ENCODE results near the gene CDC42. TPM values are rescaled to one million over a fixed set of nuclear protein-coding genes. Genes with fewer than 3 reads are reported as not detected.
A peak's percentile ranks its signal among the peaks of the same experiment; 100 is the strongest.

The CDC42 gene
- total and polyA plus RNA-seq, 7 donors, result 173 to 375 (median 246) TPM

DNA sequence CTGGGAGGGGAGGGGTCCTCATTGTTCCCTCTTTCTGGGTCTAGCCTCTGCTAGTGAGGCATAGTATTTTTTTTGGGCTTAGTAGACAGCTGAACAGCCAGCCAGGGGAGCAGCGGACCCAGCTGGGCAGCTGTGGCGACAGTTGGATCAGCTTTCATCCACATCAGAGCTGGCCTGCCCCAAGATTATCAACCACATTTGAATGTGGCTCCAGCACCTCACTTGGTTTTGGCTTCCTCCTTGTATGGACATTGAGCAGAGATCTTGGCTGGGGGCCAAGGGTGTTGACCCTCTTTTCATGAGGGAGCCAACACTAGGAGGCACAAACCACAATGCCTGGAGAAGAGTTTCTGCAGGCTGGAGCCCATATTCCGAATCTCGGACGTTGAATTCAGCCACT is 65.3 kb downstream of the CDC42 start:
- intact Hi-C loops (cut with DNase I), result no loop called here
- Histone ChIP-seq H3K36me3 (peaks cover 0 to 19% (median 5%) of the 10 kb centered on the region in 4 donors), H3K4me3 (no peak overlapping the region)

DNA sequence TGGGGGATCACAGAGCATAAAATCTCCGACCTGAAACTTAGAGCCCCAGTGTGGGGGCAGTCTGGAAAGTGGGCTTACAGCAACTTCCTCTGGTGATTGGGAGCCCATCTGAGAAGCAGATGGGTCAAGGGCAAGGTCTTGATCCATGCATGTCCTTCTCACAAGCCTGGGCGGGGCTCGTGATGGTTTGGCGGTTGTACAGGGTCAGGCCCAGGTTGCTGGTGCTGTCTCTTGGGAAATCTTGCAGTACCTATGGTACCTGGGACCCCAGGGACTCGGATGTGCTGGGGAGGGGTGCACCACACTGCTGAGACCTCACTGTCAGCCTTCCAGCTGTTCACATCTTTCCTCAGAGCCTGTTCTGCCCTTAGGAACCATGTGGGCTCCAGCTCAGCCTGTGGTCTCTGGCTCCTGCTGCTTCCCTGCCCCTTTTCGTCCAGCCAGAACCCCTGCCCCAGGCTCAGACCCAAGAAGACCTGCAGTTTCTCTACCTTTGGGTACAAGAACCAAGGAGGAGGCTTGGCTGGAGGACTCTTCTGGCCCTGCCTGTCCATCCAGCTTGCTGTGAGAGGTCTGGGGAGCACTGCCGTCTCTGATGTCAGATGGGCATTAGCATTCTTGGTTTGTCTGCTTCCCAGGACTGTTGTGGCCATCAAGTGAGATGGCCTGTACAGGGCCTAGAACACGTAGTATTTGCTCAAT is 65.9 kb downstream of the CDC42 start:
- TF ChIP-seq POLR2AphosphoS5 (IDR thresholded peaks at IDR 0.05) (no peak), POLR2A (IDR thresholded peaks at IDR 0.05) (no peak), EP300 (IDR thresholded peaks at IDR 0.05) (no peak)
- TF ChIP-seq, protein P1, sequence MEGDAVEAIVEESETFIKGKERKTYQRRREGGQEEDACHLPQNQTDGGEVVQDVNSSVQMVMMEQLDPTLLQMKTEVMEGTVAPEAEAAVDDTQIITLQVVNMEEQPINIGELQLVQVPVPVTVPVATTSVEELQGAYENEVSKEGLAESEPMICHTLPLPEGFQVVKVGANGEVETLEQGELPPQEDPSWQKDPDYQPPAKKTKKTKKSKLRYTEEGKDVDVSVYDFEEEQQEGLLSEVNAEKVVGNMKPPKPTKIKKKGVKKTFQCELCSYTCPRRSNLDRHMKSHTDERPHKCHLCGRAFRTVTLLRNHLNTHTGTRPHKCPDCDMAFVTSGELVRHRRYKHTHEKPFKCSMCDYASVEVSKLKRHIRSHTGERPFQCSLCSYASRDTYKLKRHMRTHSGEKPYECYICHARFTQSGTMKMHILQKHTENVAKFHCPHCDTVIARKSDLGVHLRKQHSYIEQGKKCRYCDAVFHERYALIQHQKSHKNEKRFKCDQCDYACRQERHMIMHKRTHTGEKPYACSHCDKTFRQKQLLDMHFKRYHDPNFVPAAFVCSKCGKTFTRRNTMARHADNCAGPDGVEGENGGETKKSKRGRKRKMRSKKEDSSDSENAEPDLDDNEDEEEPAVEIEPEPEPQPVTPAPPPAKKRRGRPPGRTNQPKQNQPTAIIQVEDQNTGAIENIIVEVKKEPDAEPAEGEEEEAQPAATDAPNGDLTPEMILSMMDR (IDR thresholded peaks at IDR 0.05), result no peak
- Histone ChIP-seq H3K4me1 (peaks cover 0 to 45% (median 39%) of the 10 kb centered on the region in 4 donors), H3K27ac (no peak overlapping the region), H3K4me3 (no peak overlapping the region), H3K36me3 (peaks cover 0 to 19% (median 5%) of the 10 kb centered on the region in 4 donors), H3K9me3 (no peaks in the 10 kb centered on the region), H3K27me3 (no peaks in the 10 kb centered on the region)
- WGBS, 2 donors, result 72 to 75% methylated on average over 8 of the region's 8 CpGs
- intact Hi-C loops (cut with DNase I), result no loop called here
- peak; percentile 61 for DNase-seq

More for the DNA sequence above, 65.3 kb downstream of the CDC42 start:
- H3K27me3 ChIP-seq, result no peaks in the 10 kb centered on the region
- peaks cover 0 to 48% (median 41%) of the 10 kb centered on the region in 4 donors for H3K4me1 ChIP-seq
- peak; percentile 69 for DNase-seq
- H3K9me3 ChIP-seq, result no peaks in the 10 kb centered on the region
- WGBS, 2 donors, result 77 to 93% methylated on average over 5 of the region's 5 CpGs
- TF ChIP-seq POLR2AphosphoS5 (IDR thresholded peaks at IDR 0.05) (peak in 1 of 4 donors; percentile 7), POLR2A (IDR thresholded peaks at IDR 0.05) (no peak)
- no peak overlapping the region for H3K27ac ChIP-seq

DNA sequence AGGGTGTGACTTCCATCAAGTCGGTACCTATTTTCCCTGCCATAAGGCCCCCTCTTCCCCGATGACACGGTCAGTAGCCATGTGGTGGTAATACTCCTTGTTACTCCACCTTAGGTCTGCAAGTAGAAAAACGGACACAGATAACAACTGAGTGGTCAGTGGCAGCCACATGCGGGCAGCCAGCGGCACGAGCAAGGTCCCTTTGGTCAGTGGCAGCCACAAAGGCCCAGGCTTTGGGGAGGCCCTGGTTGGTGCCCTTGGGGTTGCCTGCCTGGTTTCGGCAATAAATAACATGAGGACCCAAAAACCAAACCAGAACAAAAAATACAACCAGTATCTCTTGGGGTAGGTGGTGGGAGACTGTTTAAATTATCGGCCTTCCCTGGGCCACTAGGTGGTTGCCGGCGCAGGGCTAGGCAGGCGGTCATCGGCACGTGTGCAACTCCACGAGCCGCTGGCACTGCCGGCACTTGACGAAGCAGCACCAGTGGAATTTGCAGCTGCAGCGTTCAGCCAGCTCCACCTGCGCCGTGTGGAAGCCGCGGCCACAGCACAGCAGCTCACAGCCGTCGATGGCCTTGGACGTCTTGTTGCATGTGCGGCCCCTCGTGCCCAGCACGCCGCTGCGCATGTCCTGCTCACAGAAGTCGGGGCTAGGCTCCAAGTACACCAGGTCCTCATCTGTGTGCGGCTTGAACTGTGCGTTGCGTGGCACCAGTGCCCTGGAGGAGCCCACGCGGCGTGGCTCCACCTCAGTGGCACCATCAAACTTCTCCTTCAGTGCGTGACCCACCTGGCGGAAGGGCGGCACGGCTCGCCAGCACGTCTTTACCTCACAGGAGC is 67.3 kb downstream of the CDC42 start:
- Histone ChIP-seq H3K4me3 (no peak overlapping the region), H3K36me3 (peaks cover 0 to 19% (median 5%) of the 10 kb centered on the region in 4 donors), H3K9me3 (no peaks in the 10 kb centered on the region), H3K27me3 (no peaks in the 10 kb centered on the region), H3K4me1 (peaks cover 0 to 31% (median 25%) of the 10 kb centered on the region in 4 donors), H3K27ac (no peak overlapping the region)
- WGBS, 2 donors, result 95 to 96% methylated on average over 44 of the region's 44 CpGs
- peak; percentile 53 for DNase-seq
- TF ChIP-seq, protein P1 (IDR thresholded peaks at IDR 0.05), result no peak
- TF ChIP-seq POLR2A (IDR thresholded peaks at IDR 0.05), result no peak
- intact Hi-C loops (cut with DNase I), result no loop called here

DNA sequence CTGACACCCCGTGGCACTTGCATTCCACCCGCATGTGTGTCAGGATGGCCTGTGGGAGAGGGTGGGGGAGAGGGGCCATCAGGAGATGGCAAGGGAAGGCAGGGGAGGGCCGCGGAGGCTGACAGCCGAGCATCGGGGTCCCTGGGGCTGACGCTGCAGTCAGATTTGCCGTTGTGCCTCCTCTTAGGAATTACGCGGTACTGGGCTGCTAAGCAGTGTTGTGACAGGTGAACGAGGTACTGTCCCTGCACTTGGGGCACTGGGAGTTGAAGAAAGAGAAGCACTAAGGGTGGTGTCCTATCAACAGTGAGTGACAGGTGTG is 67.9 kb downstream of the CDC42 start:
- H3K36me3 ChIP-seq, result peaks cover 0 to 19% (median 5%) of the 10 kb centered on the region in 4 donors
- H3K9me3 ChIP-seq, result no peaks in the 10 kb centered on the region
- 85 to 92% methylated on average over 11 of the region's 11 CpGs for WGBS, 2 donors
- TF ChIP-seq, protein P1 (IDR thresholded peaks at IDR 0.05), result no peak
- no peak overlapping the region for H3K27ac ChIP-seq
- H3K27me3 ChIP-seq, result no peaks in the 10 kb centered on the region
- H3K4me3 ChIP-seq, result no peak overlapping the region
- H3K4me1 ChIP-seq, result peaks cover 0 to 25% (median 19%) of the 10 kb centered on the region in 4 donors
- intact Hi-C loops (cut with DNase I), result no loop called here
- no peak for DNase-seq

DNA sequence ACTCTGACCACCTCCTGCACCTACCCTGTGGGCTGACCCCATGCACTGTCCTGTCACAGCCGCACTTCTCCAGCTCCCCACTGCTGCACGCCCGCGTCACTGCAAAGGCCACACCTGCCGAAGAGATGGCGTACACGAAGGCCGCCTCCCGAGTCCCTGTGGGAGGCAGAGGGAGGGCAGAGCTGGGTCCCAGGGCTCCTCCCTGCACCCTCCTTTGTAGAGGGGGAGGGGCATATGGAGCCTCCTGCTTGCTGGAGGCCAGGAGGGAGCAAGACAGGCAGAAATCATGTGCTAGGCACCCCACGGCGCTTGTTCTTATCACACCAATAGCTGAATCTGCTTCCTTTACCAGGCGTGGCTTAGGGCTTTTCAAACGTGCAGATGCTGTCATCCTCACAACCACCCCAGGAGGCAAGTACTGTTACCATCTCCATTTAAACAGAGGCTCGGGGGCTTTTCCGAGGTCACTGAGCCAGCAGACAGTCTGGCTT is 69.0 kb downstream of the CDC42 start:
- Histone ChIP-seq H3K4me1 (peaks cover 0 to 17% (median 15%) of the 10 kb centered on the region in 4 donors), H3K36me3 (peaks cover 0 to 19% (median 5%) of the 10 kb centered on the region in 4 donors), H3K4me3 (no peak overlapping the region), H3K27me3 (no peaks in the 10 kb centered on the region), H3K9me3 (no peaks in the 10 kb centered on the region), H3K27ac (no peak overlapping the region)
- intact Hi-C loops (cut with DNase I), result no loop called here
- DNase-seq, result no peak
- no peak for TF ChIP-seq EP300 (IDR thresholded peaks at IDR 0.05)
- TF ChIP-seq, protein P1 (IDR thresholded peaks at IDR 0.05), result no peak
- WGBS, 2 donors, result 76 to 82% methylated on average over 15 of the region's 15 CpGs
